Amniotic stem cell (primary cell): Measurements from ENCODE around the gene UBQLN3.

ENCODE experiments used
- DNase-seq: peaks from one replicate; lab custom pipeline; 2025; lab: John Stamatoyannopoulos, UW

UBQLN3 gene

GRCh38 chr11:5505363-5506048 lies 4.3 kb downstream of the UBQLN3 start:
- no peak for DNase-seq

GRCh38 chr11:5504403-5504921 lies 5.3 kb downstream of the UBQLN3 start:
- no peak for DNase-seq

- DNase-seq = no peak
Measured at GRCh38 chr11:5500393-5500801, 9.4 kb downstream of the UBQLN3 start.

- DNase-seq = no peak
Measured at GRCh38 chr11:5499671-5500070, 10.1 kb downstream of the UBQLN3 start.

- no peak for DNase-seq
Measured at GRCh38 chr11:5489576-5490357, 20.0 kb downstream of the UBQLN3 start.

- DNase-seq = no peak
Measured at GRCh38 chr11:5488798-5489399, 20.9 kb downstream of the UBQLN3 start.

GRCh38 chr11:5488385-5488784 lies 21.4 kb downstream of the UBQLN3 start, which contains the start of gene OR52D1:
Gene OR52D1, plus strand, starts transcription at chr11:5488685. Its CDS starts 22 bp downstream, at chr11:5488707.
- no peak for DNase-seq

GRCh38 chr11:5486421-5486820 lies 23.3 kb downstream of the UBQLN3 start:
- no peak for DNase-seq

GRCh38 chr11:5486003-5486402 lies 23.8 kb downstream of the UBQLN3 start:
- no peak for DNase-seq

- peak; percentile 29 for DNase-seq
Measured at GRCh38 chr11:5476186-5476819, 33.5 kb downstream of the UBQLN3 start.

- no peak for DNase-seq
Measured at GRCh38 chr11:5473921-5474320, 35.8 kb downstream of the UBQLN3 start.

GRCh38 chr11:5467527-5467926 lies 42.2 kb downstream of the UBQLN3 start:
- DNase-seq = no peak

GRCh38 chr11:5460983-5461621 lies 48.7 kb downstream of the UBQLN3 start:
- no peak for DNase-seq
